Fibroblast of lung (primary cell): Measurements from ENCODE around the gene HNRNPLL.

Experiments used
- EZH2 ChIP-seq: IDR thresholded peaks from 2 replicates; pipeline ENCODE4 v1.5.1; 2012; ENCODE audit warnings: low read length, control low read depth, mild to moderate bottlenecking; ENCODE audit errors: missing control alignments
- TF ChIP-seq, protein P1 (sequence below), 2 donors: IDR thresholded peaks in 1 of 2; conservative IDR thresholded peaks in 1 of 2; 1 replicate in 1 of 2; 2 replicates in 1 of 2; pipeline ENCODE4 v1.5.1; 2011 to 2012; ENCODE audit warnings: low read length in 2 of 2, control low read depth in 1 of 2, inconsistent platforms in 1 of 2, low read depth in 1 of 2, mild to moderate bottlenecking in 1 of 2

DNA sequence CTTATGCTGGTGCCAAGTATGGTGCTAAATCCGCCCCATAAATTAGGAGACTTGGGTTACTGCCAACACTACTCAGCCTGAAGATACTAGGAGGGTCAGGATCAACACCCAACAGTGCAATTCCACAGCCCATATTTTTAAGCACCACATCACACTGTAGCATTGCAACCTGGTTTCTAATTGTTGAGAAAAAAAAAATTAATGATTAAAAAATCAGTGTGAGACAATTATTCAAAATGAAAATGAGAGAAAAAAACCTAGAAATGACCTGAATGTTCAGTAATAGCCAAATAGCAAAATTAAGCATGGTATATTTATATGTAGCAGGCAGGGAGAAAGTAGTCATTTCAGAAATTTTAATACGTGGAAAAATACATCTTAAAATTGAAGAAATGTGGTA is 29.2 kb upstream of the HNRNPLL start:
- TF ChIP-seq, protein P1, sequence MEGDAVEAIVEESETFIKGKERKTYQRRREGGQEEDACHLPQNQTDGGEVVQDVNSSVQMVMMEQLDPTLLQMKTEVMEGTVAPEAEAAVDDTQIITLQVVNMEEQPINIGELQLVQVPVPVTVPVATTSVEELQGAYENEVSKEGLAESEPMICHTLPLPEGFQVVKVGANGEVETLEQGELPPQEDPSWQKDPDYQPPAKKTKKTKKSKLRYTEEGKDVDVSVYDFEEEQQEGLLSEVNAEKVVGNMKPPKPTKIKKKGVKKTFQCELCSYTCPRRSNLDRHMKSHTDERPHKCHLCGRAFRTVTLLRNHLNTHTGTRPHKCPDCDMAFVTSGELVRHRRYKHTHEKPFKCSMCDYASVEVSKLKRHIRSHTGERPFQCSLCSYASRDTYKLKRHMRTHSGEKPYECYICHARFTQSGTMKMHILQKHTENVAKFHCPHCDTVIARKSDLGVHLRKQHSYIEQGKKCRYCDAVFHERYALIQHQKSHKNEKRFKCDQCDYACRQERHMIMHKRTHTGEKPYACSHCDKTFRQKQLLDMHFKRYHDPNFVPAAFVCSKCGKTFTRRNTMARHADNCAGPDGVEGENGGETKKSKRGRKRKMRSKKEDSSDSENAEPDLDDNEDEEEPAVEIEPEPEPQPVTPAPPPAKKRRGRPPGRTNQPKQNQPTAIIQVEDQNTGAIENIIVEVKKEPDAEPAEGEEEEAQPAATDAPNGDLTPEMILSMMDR (conservative IDR thresholded peaks at IDR 0.05 in 1 of 2, IDR thresholded peaks at IDR 0.05 in 1 of 2; ENCODE audit: low read depth in 1 of 2, low read length in 2 of 2), result no peak
- TF ChIP-seq EZH2, result no peak
